Epidermal melanocyte (primary cell): ENCODE results near the gene PRDM5.

Source experiments
- DNase-seq: peaks from one replicate; pipeline ENCODE4 v3.0.0; 2011; ENCODE audit warnings: low spot score; ENCODE audit not compliant: insufficient read length

The PRDM5 gene

DNA sequence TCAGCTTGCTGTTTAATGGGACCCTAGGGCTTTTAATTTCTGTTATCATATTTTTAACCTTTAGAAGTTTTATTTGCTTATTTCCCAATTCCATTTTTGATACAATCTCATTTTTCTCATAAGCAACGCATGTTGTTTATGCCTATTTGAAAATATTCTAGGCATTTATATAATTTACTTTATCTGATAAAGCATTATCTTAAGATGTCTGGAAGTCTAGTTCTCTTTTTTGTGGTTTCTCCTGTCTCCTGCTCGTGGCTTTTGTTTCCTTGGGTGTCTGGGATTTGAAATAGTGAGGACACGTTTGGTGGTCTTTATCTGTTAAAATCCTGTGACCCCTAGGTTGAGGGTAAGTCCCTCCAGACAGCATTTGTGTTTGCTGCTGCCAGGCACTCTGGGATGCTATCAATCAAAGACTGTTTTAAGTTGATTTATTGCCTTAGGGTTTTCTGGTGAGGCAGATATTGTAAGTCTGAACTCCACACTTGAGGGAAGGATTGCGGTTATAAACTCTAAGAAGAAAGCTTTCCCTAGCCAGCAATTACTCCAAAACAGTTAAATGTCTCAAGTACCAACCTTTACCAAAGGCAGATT, 208.0 kb downstream of the PRDM5 start:
- no peak for DNase-seq

GRCh38 chr4:120709991-120710390, 212.5 kb downstream of the PRDM5 start:
- DNase-seq: no peak

- DNase-seq: no peak
These were observed 218.0 kb downstream of the PRDM5 start for GRCh38 chr4:120704538-120704937.

- DNase-seq: no peak
These were observed 218.6 kb downstream of the PRDM5 start for GRCh38 chr4:120703908-120704307.

- no peak for DNase-seq
These were observed 223.2 kb downstream of the PRDM5 start for GRCh38 chr4:120699354-120699753.

- no peak for DNase-seq
These were observed 227.6 kb downstream of the PRDM5 start for GRCh38 chr4:120694973-120695372.

- DNase-seq: no peak
These were observed 228.7 kb downstream of the PRDM5 start for GRCh38 chr4:120693816-120694215.

DNA sequence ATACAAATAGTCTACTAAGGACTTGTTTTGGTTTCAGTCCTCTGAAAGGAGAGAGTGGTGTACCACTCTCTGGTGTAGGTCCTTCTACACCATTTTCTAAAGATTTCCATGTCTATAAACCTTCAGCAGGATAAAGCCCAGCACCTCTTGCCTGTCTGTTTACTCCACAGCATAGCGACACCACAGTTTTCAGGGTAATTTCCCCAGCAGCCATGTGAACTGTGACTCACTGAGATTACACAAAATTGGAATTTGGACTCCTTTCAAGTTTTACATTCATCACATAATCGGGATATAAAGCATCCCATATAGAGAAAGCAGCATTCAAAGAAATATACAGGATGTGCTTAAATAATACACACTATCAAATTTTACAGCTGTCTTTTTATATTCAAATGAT, 229.6 kb downstream of the PRDM5 start:
- no peak for DNase-seq

GRCh38 chr4:120691536-120691935, 231.0 kb downstream of the PRDM5 start:
- DNase-seq: no peak

GRCh38 chr4:120691106-120691505, 231.4 kb downstream of the PRDM5 start:
- DNase-seq: no peak

GRCh38 chr4:120688791-120689190, 233.7 kb downstream of the PRDM5 start:
- DNase-seq: no peak

DNA sequence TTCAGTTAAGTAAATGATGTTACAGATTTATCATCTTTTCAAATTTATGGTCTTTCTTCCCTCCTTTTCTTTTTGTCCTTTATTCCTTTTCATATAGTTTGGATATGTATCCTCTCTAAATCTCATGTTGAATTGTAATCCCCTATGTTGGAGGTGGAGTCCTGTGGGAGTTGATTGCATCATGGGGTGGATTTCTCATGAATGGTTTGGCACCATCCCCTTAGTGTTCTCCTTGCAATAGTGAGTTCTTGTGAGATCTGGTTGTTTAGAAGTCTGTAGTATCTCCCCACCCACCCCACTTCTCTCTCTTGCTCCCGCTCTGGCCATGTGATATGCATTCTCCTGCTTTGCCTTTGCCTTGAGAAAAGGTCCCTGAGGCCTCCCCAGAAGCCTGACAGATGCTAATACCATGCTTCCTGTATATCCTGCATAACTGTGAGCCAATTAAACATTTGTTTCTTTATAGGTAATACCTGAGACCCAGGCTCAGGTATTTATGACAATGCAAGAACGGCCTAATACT, 236.7 kb downstream of the PRDM5 start:
- no peak for DNase-seq

GRCh38 chr4:120683897-120684540, 238.5 kb downstream of the PRDM5 start:
- DNase-seq: no peak

DNA sequence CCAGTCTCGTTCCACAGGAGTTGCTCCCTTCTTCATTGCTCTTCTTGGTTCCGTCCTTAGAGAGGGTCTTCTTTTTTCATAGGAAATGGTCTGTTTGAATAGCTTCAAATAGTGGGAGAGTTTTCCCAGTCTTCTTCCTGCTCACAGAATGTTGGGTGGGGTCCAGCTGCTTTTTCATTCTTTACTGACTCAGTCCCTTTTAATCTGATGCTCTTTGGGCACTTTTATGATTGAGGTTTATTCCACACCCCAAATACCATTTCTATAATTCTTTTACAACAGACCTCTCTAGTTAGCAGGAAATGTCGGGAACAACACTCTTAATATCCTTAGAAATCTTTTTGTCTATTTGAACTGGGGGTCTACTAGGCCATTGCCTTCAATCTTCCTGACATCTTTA, 239.5 kb downstream of the PRDM5 start:
- no peak for DNase-seq

- DNase-seq: no peak
These were observed 241.8 kb downstream of the PRDM5 start for GRCh38 chr4:120680647-120681228.

GRCh38 chr4:120673696-120674095, 248.8 kb downstream of the PRDM5 start:
- DNase-seq: no peak

DNA sequence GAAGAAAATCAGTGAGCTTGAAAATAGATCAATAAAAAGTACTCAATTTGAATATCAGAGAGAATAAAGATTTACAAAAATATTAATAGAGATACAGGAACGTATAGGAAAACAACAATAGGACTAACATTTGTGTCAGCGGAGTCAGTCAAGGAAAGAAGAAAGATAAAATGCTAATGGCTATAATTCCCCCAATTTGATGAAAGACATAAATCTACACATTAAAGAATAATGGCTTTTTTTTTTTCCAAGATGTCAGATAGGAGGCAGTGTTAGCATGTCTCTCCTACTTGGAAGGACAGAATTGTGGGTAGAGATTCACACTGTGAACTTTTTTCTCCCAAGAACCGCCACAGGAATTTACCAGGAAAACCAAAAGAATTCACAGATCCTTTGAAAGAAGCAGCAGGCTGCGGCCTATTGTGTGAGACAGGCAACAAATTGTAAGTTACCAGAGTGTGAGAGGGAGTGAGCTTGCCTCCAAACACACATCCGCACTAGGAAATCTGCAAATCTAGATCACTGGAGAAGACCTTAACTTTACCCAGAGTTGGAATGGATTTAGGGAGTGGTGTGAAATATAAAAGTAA, 249.9 kb downstream of the PRDM5 start:
- no peak for DNase-seq

DNA sequence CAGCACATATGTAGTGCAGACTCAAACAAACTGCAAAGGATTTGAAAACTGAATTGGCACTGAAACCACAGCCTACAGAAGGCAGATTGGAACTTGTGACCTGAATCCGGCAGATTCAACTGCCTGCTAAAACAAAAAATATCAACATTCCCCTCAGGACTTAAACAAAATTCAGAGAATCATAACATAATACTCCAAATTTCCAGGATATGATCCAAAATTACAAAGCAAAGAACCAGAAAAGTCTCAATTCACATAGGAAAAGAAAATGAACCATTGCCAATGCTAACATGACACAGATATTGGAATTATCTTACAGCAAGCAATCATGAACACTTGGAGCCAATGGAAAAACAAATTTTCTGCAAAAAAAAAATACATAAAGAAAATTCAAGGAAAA, 250.4 kb downstream of the PRDM5 start:
- no peak for DNase-seq

- DNase-seq: no peak
These were observed 251.0 kb downstream of the PRDM5 start for GRCh38 chr4:120671538-120671937.

DNA sequence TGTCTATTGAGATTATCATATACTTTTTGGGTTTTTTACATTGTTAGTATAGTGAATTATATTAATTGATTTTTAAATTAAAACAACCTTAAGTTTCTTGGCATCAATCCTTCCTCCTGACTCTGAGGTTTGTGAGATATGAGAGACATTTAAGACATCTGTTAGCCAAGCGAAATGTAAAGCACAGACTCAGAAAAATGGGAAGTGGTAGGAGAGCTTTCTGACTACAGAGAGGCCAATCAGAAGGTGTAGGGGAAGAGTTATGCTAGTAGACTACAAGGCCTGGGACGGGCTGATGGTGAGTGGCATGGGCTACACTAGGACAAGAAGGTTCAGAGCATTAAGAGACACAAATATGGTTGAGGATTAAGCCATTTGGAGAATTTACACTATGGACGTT, 255.4 kb downstream of the PRDM5 start:
- DNase-seq: no peak

DNA sequence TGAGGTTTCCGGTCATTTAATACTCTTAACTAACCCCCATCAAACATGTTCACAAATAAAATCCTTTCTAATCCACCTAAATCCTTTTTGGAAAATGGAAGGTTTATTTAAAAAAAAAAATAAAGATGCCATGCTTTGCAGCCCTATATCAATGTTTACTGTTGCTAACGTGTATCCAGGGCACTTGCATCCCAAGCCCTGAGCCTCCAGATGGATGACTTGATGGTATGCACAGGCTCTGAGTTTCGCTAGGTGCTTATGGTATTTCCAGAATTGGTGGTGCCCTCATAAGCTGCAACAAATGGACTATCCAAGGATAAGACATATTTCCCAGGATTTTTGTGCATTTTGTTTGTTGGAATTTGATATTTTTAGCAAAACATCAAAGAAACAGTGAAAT, 257.7 kb downstream of the PRDM5 start:
- DNase-seq: no peak

DNA sequence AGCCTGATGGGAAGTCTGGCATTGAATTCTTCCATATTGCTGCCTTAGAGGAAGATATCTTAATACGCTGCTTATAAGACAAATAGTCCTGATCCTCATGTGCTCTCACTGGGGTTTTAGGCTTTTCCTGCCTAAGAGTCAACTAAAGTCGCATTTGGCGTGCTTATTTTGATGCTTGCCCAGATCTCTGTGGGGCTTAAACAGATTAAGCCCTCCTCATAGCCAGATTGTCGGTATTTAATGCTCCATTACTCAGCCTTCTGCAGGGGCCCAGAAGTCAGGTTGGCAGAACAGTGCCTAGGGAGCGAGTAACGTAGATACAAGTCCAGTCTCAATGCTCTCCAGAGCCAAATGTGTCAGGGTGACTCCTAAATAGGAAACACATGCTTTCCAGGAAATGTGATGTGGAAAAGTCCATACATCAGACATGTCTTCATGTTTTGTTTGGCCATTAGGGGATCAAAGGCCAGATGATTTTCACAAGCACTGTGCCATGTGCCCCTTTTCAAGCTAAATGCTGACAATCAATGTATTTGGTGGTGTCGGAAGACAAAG, 262.8 kb downstream of the PRDM5 start:
- no peak for DNase-seq
